ENCODE results near the gene LSP1.

DNA sequence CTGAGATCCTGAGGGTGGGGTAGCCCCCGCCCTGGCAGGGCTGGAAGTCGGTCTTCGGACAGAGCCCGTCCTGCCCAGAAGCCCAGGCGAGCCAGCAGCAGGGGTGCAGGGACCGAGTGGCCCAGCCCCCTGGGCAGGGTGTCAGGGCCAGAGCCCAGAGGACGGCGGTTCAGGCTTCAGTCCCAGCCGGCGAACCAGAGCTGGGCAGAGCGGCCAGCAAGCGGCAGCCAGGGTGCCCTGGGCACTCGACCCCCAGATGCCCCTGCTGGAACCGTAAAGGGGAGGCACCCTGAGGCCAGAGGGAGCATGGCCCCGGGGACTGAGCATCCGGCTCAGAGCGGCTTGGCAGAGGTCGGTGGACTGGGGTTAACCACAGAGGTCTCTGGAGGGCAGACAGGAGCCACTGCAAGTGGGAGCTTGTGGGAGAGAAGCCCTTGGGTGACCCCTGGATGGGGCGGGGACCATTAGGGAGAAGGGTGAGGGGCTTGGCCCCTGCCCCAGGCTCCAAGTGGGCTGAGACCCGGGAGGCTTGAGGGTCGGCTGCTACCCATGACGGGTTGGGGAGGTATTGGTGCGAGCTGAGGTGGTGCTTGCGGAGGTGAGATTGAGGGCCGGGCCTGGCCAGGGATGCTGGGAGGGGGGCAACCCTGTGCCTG is 15.9 kb downstream of the LSP1 start:
- TF ChIP-seq, protein P1, sequence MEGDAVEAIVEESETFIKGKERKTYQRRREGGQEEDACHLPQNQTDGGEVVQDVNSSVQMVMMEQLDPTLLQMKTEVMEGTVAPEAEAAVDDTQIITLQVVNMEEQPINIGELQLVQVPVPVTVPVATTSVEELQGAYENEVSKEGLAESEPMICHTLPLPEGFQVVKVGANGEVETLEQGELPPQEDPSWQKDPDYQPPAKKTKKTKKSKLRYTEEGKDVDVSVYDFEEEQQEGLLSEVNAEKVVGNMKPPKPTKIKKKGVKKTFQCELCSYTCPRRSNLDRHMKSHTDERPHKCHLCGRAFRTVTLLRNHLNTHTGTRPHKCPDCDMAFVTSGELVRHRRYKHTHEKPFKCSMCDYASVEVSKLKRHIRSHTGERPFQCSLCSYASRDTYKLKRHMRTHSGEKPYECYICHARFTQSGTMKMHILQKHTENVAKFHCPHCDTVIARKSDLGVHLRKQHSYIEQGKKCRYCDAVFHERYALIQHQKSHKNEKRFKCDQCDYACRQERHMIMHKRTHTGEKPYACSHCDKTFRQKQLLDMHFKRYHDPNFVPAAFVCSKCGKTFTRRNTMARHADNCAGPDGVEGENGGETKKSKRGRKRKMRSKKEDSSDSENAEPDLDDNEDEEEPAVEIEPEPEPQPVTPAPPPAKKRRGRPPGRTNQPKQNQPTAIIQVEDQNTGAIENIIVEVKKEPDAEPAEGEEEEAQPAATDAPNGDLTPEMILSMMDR (IDR thresholded peaks at IDR 0.05) = no peak
- TF ChIP-seq, protein P2, sequence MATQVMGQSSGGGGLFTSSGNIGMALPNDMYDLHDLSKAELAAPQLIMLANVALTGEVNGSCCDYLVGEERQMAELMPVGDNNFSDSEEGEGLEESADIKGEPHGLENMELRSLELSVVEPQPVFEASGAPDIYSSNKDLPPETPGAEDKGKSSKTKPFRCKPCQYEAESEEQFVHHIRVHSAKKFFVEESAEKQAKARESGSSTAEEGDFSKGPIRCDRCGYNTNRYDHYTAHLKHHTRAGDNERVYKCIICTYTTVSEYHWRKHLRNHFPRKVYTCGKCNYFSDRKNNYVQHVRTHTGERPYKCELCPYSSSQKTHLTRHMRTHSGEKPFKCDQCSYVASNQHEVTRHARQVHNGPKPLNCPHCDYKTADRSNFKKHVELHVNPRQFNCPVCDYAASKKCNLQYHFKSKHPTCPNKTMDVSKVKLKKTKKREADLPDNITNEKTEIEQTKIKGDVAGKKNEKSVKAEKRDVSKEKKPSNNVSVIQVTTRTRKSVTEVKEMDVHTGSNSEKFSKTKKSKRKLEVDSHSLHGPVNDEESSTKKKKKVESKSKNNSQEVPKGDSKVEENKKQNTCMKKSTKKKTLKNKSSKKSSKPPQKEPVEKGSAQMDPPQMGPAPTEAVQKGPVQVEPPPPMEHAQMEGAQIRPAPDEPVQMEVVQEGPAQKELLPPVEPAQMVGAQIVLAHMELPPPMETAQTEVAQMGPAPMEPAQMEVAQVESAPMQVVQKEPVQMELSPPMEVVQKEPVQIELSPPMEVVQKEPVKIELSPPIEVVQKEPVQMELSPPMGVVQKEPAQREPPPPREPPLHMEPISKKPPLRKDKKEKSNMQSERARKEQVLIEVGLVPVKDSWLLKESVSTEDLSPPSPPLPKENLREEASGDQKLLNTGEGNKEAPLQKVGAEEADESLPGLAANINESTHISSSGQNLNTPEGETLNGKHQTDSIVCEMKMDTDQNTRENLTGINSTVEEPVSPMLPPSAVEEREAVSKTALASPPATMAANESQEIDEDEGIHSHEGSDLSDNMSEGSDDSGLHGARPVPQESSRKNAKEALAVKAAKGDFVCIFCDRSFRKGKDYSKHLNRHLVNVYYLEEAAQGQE (IDR thresholded peaks at IDR 0.05; ENCODE audit: insufficient read depth in 1 of 2, low read depth in 2 of 2, low read length in 1 of 2) = no peak
- TF ChIP-seq TCF7L2 (IDR thresholded peaks at IDR 0.05; ENCODE audit: low read depth, low read length) = no peak

Data from Panc1 (cell line).